Endothelial cell of umbilical vein (primary cell): Measurements from ENCODE around the gene MSX2. TPM values are rescaled to one million over a fixed set of nuclear protein-coding genes. Genes with fewer than 3 reads are reported as not detected.

Experiments used
- BruUV-seq: library from RNA; stranded (reverse); fragments of 400-500 nt; replicated peaks from 2 replicates; lab custom pipeline; 2021; lab: Mats Ljungman, UMichigan
- CTCF ChIA-PET: fragments of 300-600, 350-600 bp; sonication (Branson Sonifier 250); formaldehyde crosslinking; loops from one replicate; lab custom pipeline; 2021; ENCODE audit warnings: antibody characterized with exemption, inconsistent platforms; lab: Charles Lee
- POLR2A ChIA-PET: fragments of 300-600, 350-600 bp; sonication (Branson Sonifier 250); formaldehyde crosslinking; loops from one replicate; lab custom pipeline; 2021; ENCODE audit warnings: antibody characterized with exemption, inconsistent platforms; lab: Charles Lee
- DNase-seq: peaks from one replicate; pipeline ENCODE4 v3.0.0-alpha.2; 2011; ENCODE audit warnings: low read depth, low spot score
- FAIRE-seq: peaks from 2 replicates; lab custom pipeline; 2011; peaks lifted over from hg19 to GRCh38; lab: Jason Lieb, UNC
- H2AFZ ChIP-seq: 2 replicates; pipeline ENCODE4 v1.6.0; 2012; ENCODE audit warnings: low read depth, low read length, control low read depth, inconsistent platforms
- H3K27ac ChIP-seq: 2 replicates; pipeline ENCODE4 v1.5.1; 2011; ENCODE audit warnings: low read depth, mild to moderate bottlenecking, control low read depth, low read length, moderate library complexity; ENCODE audit not compliant: insufficient read depth
- H3K27me3 ChIP-seq, 2 experiments: 2 replicates each; pipeline versions ENCODE4 v1.6.0 to v1.6.1; 2011; ENCODE audit warnings: low read length in 2 of 2, mixed read lengths in 1 of 2; ENCODE audit not compliant: control insufficient read depth in 2 of 2, insufficient read depth in 2 of 2
- H3K36me3 ChIP-seq, 2 experiments: 2 replicates in 1 of 2; 3 replicates in 1 of 2; pipeline ENCODE4 v1.5.1; 2011; ENCODE audit warnings: low read length in 2 of 2, mild to moderate bottlenecking in 1 of 2, moderate library complexity in 1 of 2; ENCODE audit not compliant: control insufficient read depth in 2 of 2, insufficient read depth in 2 of 2; ENCODE audit errors: extremely low read depth in 1 of 2
- H3K4me1 ChIP-seq: 3 replicates; pipeline ENCODE4 v1.5.1; 2011; ENCODE audit warnings: mild to moderate bottlenecking, low read length; ENCODE audit not compliant: control insufficient read depth, insufficient read depth; ENCODE audit errors: extremely low read depth
- H3K4me2 ChIP-seq: 2 replicates; pipeline ENCODE4 v1.6.1; 2011; ENCODE audit warnings: low read length, control low read depth, mixed read lengths; ENCODE audit not compliant: insufficient read depth
- H3K4me3 ChIP-seq, 3 experiments: fragments of 200-600 bp in 1 of 3; sonication (generic), shearing (Covaris generic) in 1 of 3; replicated peaks in 1 of 3; 2 replicates each; pipeline ENCODE4 v1.5.1; 2011 to 2016; ENCODE audit warnings: control low read depth in 3 of 3, low read length in 3 of 3, mild to moderate bottlenecking in 2 of 3, inconsistent platforms in 1 of 3, low read depth in 1 of 3, moderate library complexity in 1 of 3; ENCODE audit not compliant: insufficient read depth in 1 of 3
- H3K79me2 ChIP-seq: 2 replicates; pipeline ENCODE4 v1.6.0; 2012; ENCODE audit warnings: low read length, inconsistent platforms; ENCODE audit not compliant: control insufficient read depth, insufficient read depth
- H3K9ac ChIP-seq: replicated peaks from 2 replicates; pipeline ENCODE3; 2011; ENCODE audit warnings: low read length, control low read depth; ENCODE audit not compliant: insufficient read depth; ENCODE audit errors: extremely low read depth
- H3K9me1 ChIP-seq: replicated peaks from 3 replicates; pipeline ENCODE4 v1.6.0; 2011; ENCODE audit warnings: mild to moderate bottlenecking, low read length; ENCODE audit not compliant: control insufficient read depth, insufficient read depth; ENCODE audit errors: extremely low read depth
- H3K9me3 ChIP-seq: replicated peaks from 2 replicates; pipeline ENCODE4 v1.5.1; 2012; ENCODE audit warnings: low read length, inconsistent platforms; ENCODE audit not compliant: control insufficient read depth, insufficient read depth
- H4K20me1 ChIP-seq: replicated peaks from 2 replicates; pipeline ENCODE3; 2011; ENCODE audit warnings: mild to moderate bottlenecking, low read length; ENCODE audit not compliant: control insufficient read depth, insufficient read depth; ENCODE audit errors: extremely low read depth
- CTCF ChIP-seq, 2 donors: IDR thresholded peaks; 1 replicate in 1 of 2; 2 replicates in 1 of 2; pipeline ENCODE4 v1.5.1; 2011; ENCODE audit warnings: low read length in 2 of 2, mild to moderate bottlenecking in 2 of 2, moderate library complexity in 2 of 2, control low read depth in 1 of 2, inconsistent platforms in 1 of 2, low read depth in 1 of 2; ENCODE audit not compliant: insufficient read depth in 1 of 2; ENCODE audit errors: extremely low read depth in 1 of 2
- EZH2 ChIP-seq: IDR thresholded peaks from 2 replicates; pipeline ENCODE4 v1.6.1; 2012; ENCODE audit warnings: borderline replicate concordance, low read depth, mild to moderate bottlenecking, moderate library complexity, low read length, inconsistent platforms; ENCODE audit not compliant: severe bottlenecking
- FOS ChIP-seq: IDR thresholded peaks from 2 replicates; pipeline ENCODE4 v1.6.1; 2011; ENCODE audit warnings: mild to moderate bottlenecking, low read length, moderate library complexity, borderline replicate concordance; ENCODE audit not compliant: insufficient read depth
- GATA2 ChIP-seq: IDR thresholded peaks from 2 replicates; pipeline ENCODE4 v1.7.0; 2011; ENCODE audit warnings: low read depth, mild to moderate bottlenecking, moderate library complexity, mixed read lengths, low read length; ENCODE audit not compliant: insufficient read length, insufficient read depth
- JUN ChIP-seq: IDR thresholded peaks from 2 replicates; pipeline ENCODE4 v1.6.1; 2011; ENCODE audit warnings: borderline replicate concordance, low read depth; ENCODE audit not compliant: insufficient read length, insufficient read depth
- MAX ChIP-seq: IDR thresholded peaks from 2 replicates; pipeline ENCODE4 v1.6.1; 2011; ENCODE audit not compliant: insufficient read depth, insufficient read length
- MYC ChIP-seq: IDR thresholded peaks from one replicate; pipeline ENCODE4 v1.6.1; 2011; ENCODE audit warnings: mild to moderate bottlenecking, low read depth, low read length
- POLR2A ChIP-seq: IDR thresholded peaks from 2 replicates; pipeline ENCODE4 v1.6.1; 2012; ENCODE audit warnings: low read depth, mild to moderate bottlenecking, control low read depth, low read length
- POLR2AphosphoS5 ChIP-seq: IDR thresholded peaks from 2 replicates; pipeline ENCODE4 v1.6.1; 2012; ENCODE audit warnings: low read depth, mild to moderate bottlenecking, control low read depth, low read length, moderate library complexity; ENCODE audit not compliant: insufficient read depth
- dilution Hi-C: fragments of 300-500 bp; cut with MboI; formaldehyde crosslinking; loops from one replicate; pipeline ENCODE4 v1.15.0; 2019; ENCODE audit warnings: low sequenced_read_pairs; ENCODE audit not compliant: extremely low pct_ligation_motif_present
- intact Hi-C: fragments of 100-400 bp; cut with micrococcal nuclease; formaldehyde crosslinking; loops from one replicate; pipeline ENCODE4 v1.10.0; 2022
- polyA plus RNA-seq, 4 experiments: library from polyadenylated mRNA; depleted of rRNA in 3 of 4; stranded (reverse) in 3 of 4; unstranded in 1 of 4; fragments of >200 nt; gene quantifications; 2 replicates each; pipeline versions ENCODE4 v1.2.1 to v1.2.3, GENCODE V29; 2011 to 2012; ENCODE audit warnings: missing spikeins in 1 of 4
- total RNA-seq: library from RNA; stranded (reverse); gene quantifications from 2 replicates; pipeline ENCODE4 v1.2.3, GENCODE V29; 2021

The MSX2 gene
- total and polyA plus RNA-seq, 2 donors (not counting 3 experiments of a cell fraction or from before 2014, with no cell fraction given) = not detected

GRCh38 chr5:174764309-174764708 is 39.9 kb downstream of the MSX2 start:
- ChIA-PET POLR2A (no interaction called here), CTCF (no interaction called here)
- dilution Hi-C loops = no loop called here

More at GRCh38 chr5:174764309-174764708, 39.9 kb downstream of the MSX2 start:
- Histone ChIP-seq H3K27me3 (no peaks in the 10 kb centered on the region), H3K4me3 (no peak overlapping the region), H3K4me1 (no peaks in the 10 kb centered on the region), H3K36me3 (no peaks in the 10 kb centered on the region), H3K27ac (no peak overlapping the region), H2AFZ (no peak overlapping the region), H3K79me2 (no peaks in the 10 kb centered on the region), H4K20me1 (no peaks in the 10 kb centered on the region), H3K9me1 (no peaks in the 10 kb centered on the region), H3K4me2 (no peak overlapping the region), H3K9ac (no peak overlapping the region), H3K9me3 (no peaks in the 10 kb centered on the region)
- DNase-seq (no peak), FAIRE-seq (no peak)
- no TSS peak for BruUV-seq
- intact Hi-C loops = no loop called here
- TF ChIP-seq FOS = no peak
- no peak for TF ChIP-seq MYC
- TF ChIP-seq CTCF (IDR thresholded peaks at IDR 0.05; ENCODE audit: extremely low read depth in 1 of 2, insufficient read depth in 1 of 2, low read depth in 1 of 2, low read length in 2 of 2) = no peak
- no peak for TF ChIP-seq POLR2A
- TF ChIP-seq POLR2AphosphoS5 = no peak
- TF ChIP-seq GATA2 = no peak
- TF ChIP-seq EZH2 = no peak
- no peak for TF ChIP-seq MAX
- TF ChIP-seq JUN = no peak
